ENCODE measurements around the gene HESX1.
A peak's percentile ranks its signal among the peaks of the same experiment; 100 is the strongest.

The HESX1 gene

DNA sequence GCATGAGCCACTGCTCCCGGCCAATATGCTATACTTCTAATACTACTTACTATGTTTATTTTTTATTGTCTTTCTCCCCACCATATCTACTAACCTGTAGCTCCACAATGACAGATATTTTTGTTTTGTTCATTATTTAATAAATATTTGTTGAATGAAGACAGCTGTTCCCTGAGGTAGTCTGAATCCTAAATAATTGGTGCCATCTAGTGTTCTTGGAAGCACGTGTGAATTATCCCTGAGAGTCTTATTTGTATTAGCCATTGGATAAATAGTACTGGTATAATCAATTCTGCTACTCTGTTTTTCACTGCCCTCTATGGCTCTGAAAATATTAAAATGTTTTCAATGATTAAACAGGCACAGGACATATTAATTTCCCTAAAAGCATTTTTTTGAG lies 22.1 kb upstream of the HESX1 start:
- Histone ChIP-seq H3K27ac (ENCODE audit: low read depth, low read length) (no peak overlapping the region), H3K27me3 (ENCODE audit: control insufficient read depth in 1 of 2, insufficient read depth in 2 of 2, low read length in 2 of 2) (no peaks in the 10 kb centered on the region), H3K9me3 (ENCODE audit: control insufficient read depth in 1 of 2, low read length in 2 of 2) (no peaks in the 10 kb centered on the region), H3K4me1 (ENCODE audit: control insufficient read depth in 1 of 2, insufficient read depth in 2 of 2, low read length in 2 of 2) (no peaks in the 10 kb centered on the region), H3K4me3 (ENCODE audit: low read depth in 1 of 2, low read length in 2 of 2) (no peak overlapping the region), H3K9ac (ENCODE audit: low read depth in 1 of 2, low read length in 2 of 2) (no peak overlapping the region), H3K36me3 (ENCODE audit: control insufficient read depth in 1 of 2, insufficient read depth in 2 of 2, low read length in 2 of 2) (no peaks in the 10 kb centered on the region)

DNA sequence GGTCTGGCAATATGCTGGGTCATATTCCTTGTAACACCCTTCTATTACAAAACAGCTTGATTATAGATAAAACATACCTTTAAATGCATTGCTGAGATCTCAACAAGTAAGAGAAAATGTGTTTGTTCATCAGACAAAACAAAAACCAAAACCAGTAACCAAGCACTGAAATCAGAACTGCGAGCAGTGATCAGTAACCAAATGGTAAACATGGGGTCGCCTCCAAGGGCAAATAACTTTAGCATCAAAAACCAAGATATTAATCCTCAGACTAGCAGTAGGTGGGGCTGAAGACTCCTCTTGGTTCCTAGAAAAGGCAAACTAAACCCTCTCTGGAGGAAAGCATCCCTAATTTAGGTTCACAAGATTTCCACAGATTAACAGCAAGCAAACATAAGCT lies 6.6 kb upstream of the HESX1 start:
- H3K27ac ChIP-seq (ENCODE audit: low read depth, low read length), result no peak overlapping the region
- no peaks in the 10 kb centered on the region for H3K27me3 ChIP-seq (ENCODE audit: control insufficient read depth in 1 of 2, insufficient read depth in 2 of 2, low read length in 2 of 2)
- no peak overlapping the region for H3K4me3 ChIP-seq (ENCODE audit: low read depth in 1 of 2, low read length in 2 of 2)
- H3K4me1 ChIP-seq (ENCODE audit: control insufficient read depth in 1 of 2, insufficient read depth in 2 of 2, low read length in 2 of 2), result no peaks in the 10 kb centered on the region
- no peaks in the 10 kb centered on the region for H3K9me3 ChIP-seq (ENCODE audit: control insufficient read depth in 1 of 2, low read length in 2 of 2)
- no peak overlapping the region for H3K9ac ChIP-seq (ENCODE audit: low read depth in 1 of 2, low read length in 2 of 2)
- no peaks in the 10 kb centered on the region for H3K36me3 ChIP-seq (ENCODE audit: control insufficient read depth in 1 of 2, insufficient read depth in 2 of 2, low read length in 2 of 2)

DNA sequence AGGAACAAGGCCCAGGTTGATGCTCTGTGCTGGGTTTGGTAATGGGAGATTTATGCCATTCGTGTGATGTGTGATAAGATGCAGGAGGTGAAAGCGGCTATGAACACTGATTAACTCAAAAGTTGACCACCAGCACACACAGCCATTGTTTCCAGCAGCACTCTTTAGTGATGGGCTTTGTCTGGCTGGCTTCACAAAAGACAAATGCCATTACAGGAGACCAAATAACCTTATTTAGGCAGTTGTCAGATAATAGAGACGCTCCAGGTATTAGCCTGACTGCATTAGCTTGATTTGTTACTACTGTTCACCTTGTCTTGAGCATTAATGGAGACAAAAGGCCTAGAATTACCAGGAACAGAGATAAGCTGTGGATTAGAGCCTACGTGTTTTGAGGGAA lies 5.1 kb downstream of the HESX1 start:
- no peaks in the 10 kb centered on the region for H3K4me1 ChIP-seq (ENCODE audit: control insufficient read depth in 1 of 2, insufficient read depth in 2 of 2, low read length in 2 of 2)
- H3K27me3 ChIP-seq (ENCODE audit: control insufficient read depth in 1 of 2, insufficient read depth in 2 of 2, low read length in 2 of 2), result no peaks in the 10 kb centered on the region
- no peak overlapping the region for H3K4me3 ChIP-seq (ENCODE audit: low read depth in 1 of 2, low read length in 2 of 2)
- H3K9ac ChIP-seq (ENCODE audit: low read depth in 1 of 2, low read length in 2 of 2), result no peak overlapping the region
- H3K9me3 ChIP-seq (ENCODE audit: control insufficient read depth in 1 of 2, low read length in 2 of 2), result no peaks in the 10 kb centered on the region
- H3K36me3 ChIP-seq (ENCODE audit: control insufficient read depth in 1 of 2, insufficient read depth in 2 of 2, low read length in 2 of 2), result no peaks in the 10 kb centered on the region
- H3K27ac ChIP-seq (ENCODE audit: low read depth, low read length), result no peak overlapping the region

DNA sequence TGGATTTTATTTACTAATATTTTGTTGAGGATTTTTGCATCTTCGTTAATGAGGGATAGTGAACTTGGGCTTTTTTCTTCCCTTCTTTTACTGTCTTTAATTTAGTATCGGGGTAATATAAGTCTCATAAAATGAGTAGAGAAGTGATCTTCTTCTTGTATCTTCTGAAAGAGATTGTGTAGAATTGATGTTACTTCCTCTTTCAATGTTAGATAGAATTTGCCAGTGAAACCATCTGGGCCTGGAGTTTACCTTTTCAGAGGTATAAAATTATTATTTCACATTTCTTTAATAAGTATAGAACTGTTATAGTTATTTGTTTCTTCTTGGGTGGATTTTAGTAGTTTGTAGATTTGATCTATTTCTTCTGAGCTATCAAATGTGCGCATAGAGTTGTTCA lies 7.8 kb downstream of the HESX1 start:
- Histone ChIP-seq H3K4me3 (ENCODE audit: low read depth in 1 of 2, low read length in 2 of 2) (no peak overlapping the region), H3K27ac (ENCODE audit: low read depth, low read length) (no peak overlapping the region), H3K9ac (ENCODE audit: low read depth in 1 of 2, low read length in 2 of 2) (no peak overlapping the region), H3K9me3 (ENCODE audit: control insufficient read depth in 1 of 2, low read length in 2 of 2) (no peaks in the 10 kb centered on the region), H3K27me3 (ENCODE audit: control insufficient read depth in 1 of 2, insufficient read depth in 2 of 2, low read length in 2 of 2) (no peaks in the 10 kb centered on the region), H3K36me3 (ENCODE audit: control insufficient read depth in 1 of 2, insufficient read depth in 2 of 2, low read length in 2 of 2) (no peaks in the 10 kb centered on the region), H3K4me1 (ENCODE audit: control insufficient read depth in 1 of 2, insufficient read depth in 2 of 2, low read length in 2 of 2) (no peaks in the 10 kb centered on the region)

DNA sequence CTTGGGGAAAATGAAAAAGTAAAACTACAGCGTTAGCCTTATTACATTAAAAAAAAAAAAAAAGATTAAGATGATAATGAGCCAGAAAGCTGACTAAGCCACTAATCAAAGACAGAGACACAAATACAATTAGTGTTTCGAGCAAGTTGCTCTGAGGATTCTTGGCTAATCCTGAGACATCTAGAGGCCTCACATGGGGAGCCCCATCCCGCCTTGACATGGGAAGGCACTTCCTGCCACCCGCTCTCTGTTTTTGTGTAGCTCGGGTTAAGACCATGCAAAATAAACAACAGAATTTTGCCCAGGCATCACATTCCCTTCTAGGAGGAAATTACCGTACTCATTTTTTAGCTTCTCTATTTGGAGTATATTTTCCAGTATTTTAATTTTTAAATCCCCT lies 15.3 kb downstream of the HESX1 start:
- Histone ChIP-seq H3K9me3 (ENCODE audit: control insufficient read depth in 1 of 2, low read length in 2 of 2) (no peaks in the 10 kb centered on the region), H3K27me3 (ENCODE audit: control insufficient read depth in 1 of 2, insufficient read depth in 2 of 2, low read length in 2 of 2) (no peaks in the 10 kb centered on the region), H3K27ac (ENCODE audit: low read depth, low read length) (no peak overlapping the region), H3K4me3 (ENCODE audit: low read depth in 1 of 2, low read length in 2 of 2) (no peak overlapping the region), H3K36me3 (ENCODE audit: control insufficient read depth in 1 of 2, insufficient read depth in 2 of 2, low read length in 2 of 2) (no peaks in the 10 kb centered on the region), H3K4me1 (ENCODE audit: control insufficient read depth in 1 of 2, insufficient read depth in 2 of 2, low read length in 2 of 2) (no peaks in the 10 kb centered on the region), H3K9ac (ENCODE audit: low read depth in 1 of 2, low read length in 2 of 2) (no peak overlapping the region)

DNA sequence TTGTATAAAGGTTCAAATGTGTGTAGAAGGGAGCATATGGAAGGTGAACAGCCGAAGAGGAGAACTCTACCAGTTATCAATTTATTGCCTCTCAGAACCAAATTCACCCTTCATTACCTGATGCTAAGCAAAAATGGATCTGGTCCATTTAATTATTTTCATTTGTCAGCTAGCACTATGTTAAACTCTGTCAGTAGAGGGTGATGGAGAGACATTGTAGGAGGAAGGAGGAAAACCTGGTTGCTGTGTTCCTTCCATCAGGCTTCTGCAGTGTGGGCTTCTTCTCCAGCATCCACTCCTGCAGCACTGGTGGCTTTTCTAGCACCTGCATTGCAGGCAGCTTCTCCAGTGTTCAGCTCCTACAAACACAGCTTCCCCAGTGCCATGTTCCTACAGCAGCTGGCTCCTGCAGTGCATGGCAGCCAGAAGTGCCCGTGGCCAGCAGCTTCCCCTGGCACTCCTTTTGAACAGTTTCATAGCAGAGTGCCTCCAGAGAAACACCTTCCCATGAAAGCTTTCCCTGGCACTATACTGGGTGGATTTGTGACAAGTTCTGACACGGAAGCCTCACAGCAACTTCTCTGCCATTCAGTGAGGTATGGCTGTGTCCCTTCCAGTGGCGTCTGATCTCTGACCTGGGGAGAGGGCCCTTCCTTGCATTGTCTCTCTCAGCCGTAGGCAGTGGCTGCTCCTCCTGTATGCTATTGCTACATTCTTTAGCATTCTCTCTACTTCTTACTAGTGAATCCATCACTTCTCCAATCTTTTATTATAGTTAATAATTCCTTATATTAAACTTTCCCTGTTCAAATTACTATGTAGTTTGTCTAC lies 20.0 kb downstream of the HESX1 start:
- no peak overlapping the region for H3K27ac ChIP-seq (ENCODE audit: low read depth, low read length)

DNA sequence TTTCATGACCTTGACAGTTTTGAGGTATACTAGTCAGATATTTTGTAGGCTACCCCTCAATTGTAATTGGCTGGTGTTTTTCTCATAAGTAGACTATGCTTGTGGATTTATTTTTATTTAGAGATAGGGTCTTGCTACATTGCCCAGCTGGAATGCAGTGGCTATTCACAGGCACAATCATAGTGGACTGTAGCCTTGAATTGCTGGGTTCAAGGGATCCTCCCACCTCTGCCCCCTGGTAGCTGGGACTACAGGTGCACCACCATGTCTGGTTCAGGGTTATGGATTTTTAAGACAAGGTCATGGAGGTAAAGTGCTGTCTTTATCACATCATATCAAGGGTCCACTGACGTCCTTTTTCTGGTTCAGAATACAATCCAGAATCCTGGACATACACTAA lies 23.7 kb downstream of the HESX1 start:
- Histone ChIP-seq H3K4me1 (ENCODE audit: control insufficient read depth in 1 of 2, insufficient read depth in 2 of 2, low read length in 2 of 2) (no peaks in the 10 kb centered on the region), H3K36me3 (ENCODE audit: control insufficient read depth in 1 of 2, insufficient read depth in 2 of 2, low read length in 2 of 2) (no peaks in the 10 kb centered on the region), H3K9me3 (ENCODE audit: control insufficient read depth in 1 of 2, low read length in 2 of 2) (no peaks in the 10 kb centered on the region), H3K9ac (ENCODE audit: low read depth in 1 of 2, low read length in 2 of 2) (no peak overlapping the region), H3K27ac (ENCODE audit: low read depth, low read length) (no peak overlapping the region), H3K4me3 (ENCODE audit: low read depth in 1 of 2, low read length in 2 of 2) (no peak overlapping the region), H3K27me3 (ENCODE audit: control insufficient read depth in 1 of 2, insufficient read depth in 2 of 2, low read length in 2 of 2) (peaks cover 0 to under 1% of the 10 kb centered on the region in 2 donors)

More for the DNA sequence above, 20.0 kb downstream of the HESX1 start:
- H3K9me3 ChIP-seq (ENCODE audit: control insufficient read depth in 1 of 2, low read length in 2 of 2), result no peaks in the 10 kb centered on the region
- no peak overlapping the region for H3K9ac ChIP-seq (ENCODE audit: low read depth in 1 of 2, low read length in 2 of 2)
- H3K36me3 ChIP-seq (ENCODE audit: control insufficient read depth in 1 of 2, insufficient read depth in 2 of 2, low read length in 2 of 2), result no peaks in the 10 kb centered on the region
- H3K27me3 ChIP-seq (ENCODE audit: control insufficient read depth in 1 of 2, insufficient read depth in 2 of 2, low read length in 2 of 2), result no peaks in the 10 kb centered on the region
- H3K4me3 ChIP-seq (ENCODE audit: low read depth in 1 of 2, low read length in 2 of 2), result no peak overlapping the region
- no peaks in the 10 kb centered on the region for H3K4me1 ChIP-seq (ENCODE audit: control insufficient read depth in 1 of 2, insufficient read depth in 2 of 2, low read length in 2 of 2)

DNA sequence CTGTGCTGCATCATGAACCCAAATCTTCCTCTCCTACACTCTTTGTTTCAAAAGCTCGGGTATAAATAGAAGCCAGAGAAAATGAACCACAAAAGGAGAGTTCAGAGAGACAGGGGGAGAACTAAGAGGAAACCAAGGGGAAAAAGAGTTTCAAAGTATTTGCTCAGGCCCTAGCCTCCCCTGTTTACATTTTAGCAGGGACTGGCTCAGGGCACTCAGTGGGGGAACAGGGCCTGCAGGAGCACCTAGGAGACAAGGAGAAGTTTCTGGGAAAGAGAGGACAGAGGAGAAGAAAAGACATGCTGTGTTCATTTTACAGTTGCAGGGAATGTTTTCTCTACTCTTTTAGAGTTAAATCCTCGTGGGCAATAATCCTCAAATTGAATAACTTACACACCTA lies 26.1 kb downstream of the HESX1 start:
- Histone ChIP-seq H3K9ac (ENCODE audit: low read depth in 1 of 2, low read length in 2 of 2) (no peak overlapping the region), H3K9me3 (ENCODE audit: control insufficient read depth in 1 of 2, low read length in 2 of 2) (no peaks in the 10 kb centered on the region)

DNA sequence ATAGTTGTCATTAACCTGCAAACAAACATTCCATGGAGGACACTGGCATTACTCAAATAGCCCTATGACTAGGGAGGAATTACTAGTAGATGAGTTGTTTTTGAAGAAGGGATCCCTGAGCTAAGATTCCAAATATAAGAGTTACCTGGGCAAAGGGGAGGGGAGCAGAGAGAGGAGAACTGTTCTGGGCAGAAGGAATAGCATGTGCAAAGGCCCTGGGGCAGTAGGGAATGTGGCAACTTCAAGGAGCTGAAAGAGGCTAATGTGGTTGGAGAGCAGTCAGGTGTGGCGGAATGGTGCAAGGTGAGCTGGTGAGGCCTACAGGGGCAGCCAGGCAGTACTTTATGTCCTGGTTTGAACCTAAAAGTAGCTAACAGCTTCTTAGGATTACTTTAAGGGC lies 28.8 kb downstream of the HESX1 start:
- no peak overlapping the region for H3K4me3 ChIP-seq (ENCODE audit: low read depth in 1 of 2, low read length in 2 of 2)

More for the DNA sequence above, 26.1 kb downstream of the HESX1 start:
- H3K4me1 ChIP-seq (ENCODE audit: control insufficient read depth in 1 of 2, insufficient read depth in 2 of 2, low read length in 2 of 2), result peaks cover 0 to 11% of the 10 kb centered on the region in 2 donors
- H3K4me3 ChIP-seq (ENCODE audit: low read depth in 1 of 2, low read length in 2 of 2), result no peak overlapping the region
- H3K27me3 ChIP-seq (ENCODE audit: control insufficient read depth in 1 of 2, insufficient read depth in 2 of 2, low read length in 2 of 2), result peaks cover 0 to 4% of the 10 kb centered on the region in 2 donors
- no peaks in the 10 kb centered on the region for H3K36me3 ChIP-seq (ENCODE audit: control insufficient read depth in 1 of 2, insufficient read depth in 2 of 2, low read length in 2 of 2)
- no peak overlapping the region for H3K27ac ChIP-seq (ENCODE audit: low read depth, low read length)

DNA sequence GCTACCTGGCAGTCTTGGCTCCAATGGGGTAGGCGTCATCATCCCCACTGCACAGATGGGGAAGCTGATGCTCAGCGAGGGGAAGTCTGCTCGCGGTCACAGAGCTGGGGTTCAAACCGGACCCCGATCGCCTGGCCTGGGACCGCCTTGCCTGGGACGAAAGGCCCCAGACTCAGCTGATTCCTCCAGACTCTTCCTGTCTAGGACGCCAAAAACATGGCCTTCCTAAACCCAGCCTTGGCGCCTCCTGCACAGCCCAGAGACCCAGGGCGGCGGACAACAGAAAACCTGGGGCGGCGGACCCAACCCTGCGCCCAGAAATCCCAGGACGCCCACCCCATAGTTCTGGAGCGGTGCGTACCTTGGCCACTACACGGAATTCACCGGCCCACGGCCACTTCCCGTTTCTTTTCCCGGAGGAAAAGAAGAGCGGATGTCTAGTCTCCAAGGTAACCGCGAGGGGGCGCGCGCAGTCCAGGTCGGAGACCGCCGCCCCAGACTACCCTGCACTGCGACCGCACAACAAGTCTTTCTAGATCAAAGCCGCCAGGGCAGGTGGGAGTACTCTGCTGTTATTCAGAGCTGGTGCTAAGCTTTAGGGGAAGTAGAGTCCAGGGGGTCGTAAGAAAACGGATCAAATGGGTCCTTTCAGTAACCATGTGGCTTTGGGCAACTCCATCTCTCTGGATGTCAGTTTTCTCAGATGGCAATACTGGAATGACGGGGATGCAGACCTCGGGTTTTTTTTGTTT lies 29.7 kb downstream of the HESX1 start:
- Histone ChIP-seq H3K4me1 (ENCODE audit: control insufficient read depth in 1 of 2, insufficient read depth in 2 of 2, low read length in 2 of 2) (peaks cover 0 to 11% of the 10 kb centered on the region in 2 donors), H3K4me3 (ENCODE audit: low read depth in 1 of 2, low read length in 2 of 2) (peak overlapping the region; percentile 63 to 79), H3K9ac (ENCODE audit: low read depth in 1 of 2, low read length in 2 of 2) (peak overlapping the region; percentile 25 to 52), H3K27ac (ENCODE audit: low read depth, low read length) (no peak overlapping the region), H3K9me3 (ENCODE audit: control insufficient read depth in 1 of 2, low read length in 2 of 2) (no peaks in the 10 kb centered on the region), H3K36me3 (ENCODE audit: control insufficient read depth in 1 of 2, insufficient read depth in 2 of 2, low read length in 2 of 2) (no peaks in the 10 kb centered on the region), H3K27me3 (ENCODE audit: control insufficient read depth in 1 of 2, insufficient read depth in 2 of 2, low read length in 2 of 2) (peaks cover 8 to 14% of the 10 kb centered on the region in 2 donors)

More for the DNA sequence above, 28.8 kb downstream of the HESX1 start:
- no peak overlapping the region for H3K9ac ChIP-seq (ENCODE audit: low read depth in 1 of 2, low read length in 2 of 2)
- H3K27me3 ChIP-seq (ENCODE audit: control insufficient read depth in 1 of 2, insufficient read depth in 2 of 2, low read length in 2 of 2), result peaks cover 8 to 14% of the 10 kb centered on the region in 2 donors
- no peaks in the 10 kb centered on the region for H3K9me3 ChIP-seq (ENCODE audit: control insufficient read depth in 1 of 2, low read length in 2 of 2)
- no peaks in the 10 kb centered on the region for H3K36me3 ChIP-seq (ENCODE audit: control insufficient read depth in 1 of 2, insufficient read depth in 2 of 2, low read length in 2 of 2)
- H3K27ac ChIP-seq (ENCODE audit: low read depth, low read length), result no peak overlapping the region
- peaks cover 0 to 11% of the 10 kb centered on the region in 2 donors for H3K4me1 ChIP-seq (ENCODE audit: control insufficient read depth in 1 of 2, insufficient read depth in 2 of 2, low read length in 2 of 2)

Data from duodenal mucosa (tissue), 2 donors.